ENCODE results near the gene TEX29.

DNA sequence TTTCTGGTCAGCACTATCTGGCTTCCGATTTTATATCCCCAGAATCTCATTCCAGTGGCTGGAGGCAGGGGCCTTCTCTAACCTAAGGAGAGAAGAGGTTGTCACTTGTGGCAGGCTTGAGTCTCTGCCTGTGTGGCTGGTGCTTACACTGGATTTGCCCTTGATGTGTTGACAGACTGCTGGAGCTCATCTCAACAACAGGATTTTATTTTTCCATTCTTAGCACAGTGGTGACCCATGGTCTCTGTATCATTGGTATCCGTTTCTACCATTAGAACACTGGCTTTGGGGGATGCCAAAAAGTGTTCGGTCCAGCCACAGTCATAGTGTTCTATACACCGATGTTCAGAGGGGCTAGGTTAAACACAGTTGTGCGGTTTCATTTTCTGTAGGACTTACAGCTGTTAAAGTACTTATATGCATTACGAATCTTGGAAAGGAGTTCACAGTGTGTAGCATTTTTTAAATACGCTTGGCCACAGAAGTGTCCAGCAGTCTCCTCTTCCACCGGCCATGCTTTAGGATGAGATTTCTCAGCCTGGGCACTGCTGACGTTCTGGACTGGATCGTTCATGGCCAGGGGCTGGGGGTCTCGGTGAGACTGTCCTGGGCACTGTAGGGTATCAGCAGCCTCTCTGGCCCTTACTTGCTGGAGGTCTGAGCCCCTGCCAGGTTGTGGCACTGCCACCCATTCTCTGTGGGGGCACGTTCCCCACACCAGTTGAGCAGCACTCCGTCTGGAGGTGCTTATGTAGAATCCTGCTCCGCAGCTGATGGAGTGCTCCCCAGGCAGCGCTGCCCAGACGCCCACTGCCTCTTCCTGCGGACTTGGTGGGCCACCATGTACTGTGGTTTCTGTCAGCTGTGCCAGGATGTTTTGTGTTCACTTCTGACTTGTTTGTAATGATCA lies 41.4 kb upstream of the TEX29 start:
- TF ChIP-seq CTCF (conservative IDR thresholded peaks at IDR 0.05; ENCODE audit: low read length): no peak
- TF ChIP-seq EZH2phosphoT487 (IDR thresholded peaks at IDR 0.05; ENCODE audit: borderline replicate concordance): no peak
